IMR-90 (cell line): Measurements from ENCODE around the gene IGFBP6. TPM values are rescaled to one million over a fixed set of nuclear protein-coding genes. Genes with fewer than 3 reads are reported as not detected.

Experiments used
- ATAC-seq: fragments of 200-7000 bp; cut with Tn5 transposase; 2 replicates; pipeline ENCODE4 v1.9.1; 2020; ENCODE audit warnings: low read depth, mild to moderate bottlenecking, moderate library complexity
- BruUV-seq: library from RNA; stranded (reverse); fragments of 400-500 nt; replicated peaks from 2 replicates; lab custom pipeline; 2021; lab: Mats Ljungman, UMichigan
- CTCF ChIA-PET: fragments of 300-600 bp; formaldehyde crosslinking; extraction: SDS; loops from one replicate; lab custom pipeline; 2021; ENCODE audit warnings: antibody characterized with exemption; lab: Yijun Ruan, JAX
- POLR2A ChIA-PET: fragments of 300-600 bp; sonication (Branson Sonifier 250); formaldehyde crosslinking; loops from one replicate; lab custom pipeline; 2022; ENCODE audit warnings: antibody characterized with exemption; ENCODE audit not compliant: unreplicated experiment; lab: Charles Lee
- DNase-seq: peaks from one replicate; pipeline ENCODE4 v3.0.0; 2013
- H2AFZ ChIP-seq: replicated peaks from 2 replicates; pipeline ENCODE3; 2013; ENCODE audit warnings: low read length, mild to moderate bottlenecking; ENCODE audit not compliant: poor library complexity
- H2AK5ac ChIP-seq: 2 replicates; pipeline ENCODE4 v1.6.1; 2013; ENCODE audit warnings: low read depth, low read length, inconsistent platforms
- H2AK9ac ChIP-seq: replicated peaks from 2 replicates; pipeline ENCODE3; 2013; ENCODE audit warnings: mild to moderate bottlenecking, low read depth, low read length, moderate library complexity; ENCODE audit not compliant: poor library complexity
- H2BK120ac ChIP-seq: 2 replicates; pipeline ENCODE4 v1.6.1; 2013; ENCODE audit warnings: low read depth, low read length, inconsistent platforms
- H2BK15ac ChIP-seq: 3 replicates; pipeline ENCODE4 v1.6.1; 2013; ENCODE audit warnings: low read depth, low read length, inconsistent platforms
- H2BK20ac ChIP-seq: 2 replicates; pipeline ENCODE4 v1.6.1; 2013; ENCODE audit warnings: low read depth, mild to moderate bottlenecking, inconsistent platforms, low read length, moderate library complexity
- H2BK5ac ChIP-seq: 2 replicates; pipeline ENCODE4 v1.6.1; 2013; ENCODE audit warnings: mild to moderate bottlenecking, low read depth, low read length, inconsistent platforms; ENCODE audit not compliant: poor library complexity, severe bottlenecking
- H3K14ac ChIP-seq: replicated peaks from 2 replicates; pipeline ENCODE4 v1.6.1; 2013; ENCODE audit warnings: low read depth, low read length, inconsistent platforms
- H3K18ac ChIP-seq: 2 replicates; pipeline ENCODE4 v1.6.1; 2013; ENCODE audit warnings: low read depth, low read length, control low read depth
- H3K23ac ChIP-seq: 2 replicates; pipeline ENCODE4 v1.6.1; 2013; ENCODE audit warnings: low read depth, low read length, inconsistent platforms
- H3K27ac ChIP-seq: 2 replicates; pipeline ENCODE4 v1.5.1; 2013; ENCODE audit warnings: mild to moderate bottlenecking, control low read depth, low read length; ENCODE audit not compliant: insufficient read depth
- H3K27me3 ChIP-seq: 2 replicates; pipeline ENCODE4 v1.6.1; 2013; ENCODE audit warnings: low read length; ENCODE audit not compliant: control insufficient read depth, insufficient read depth
- H3K36me3 ChIP-seq: 2 replicates; pipeline ENCODE4 v1.6.1; 2013; ENCODE audit warnings: low read length, mixed read lengths; ENCODE audit not compliant: control insufficient read depth, insufficient read depth
- H3K4ac ChIP-seq: 2 replicates; pipeline ENCODE4 v1.6.1; 2013; ENCODE audit warnings: low read depth, low read length, inconsistent platforms
- H3K4me1 ChIP-seq: 2 replicates; pipeline ENCODE4 v1.6.1; 2013; ENCODE audit warnings: low read length, mixed read lengths; ENCODE audit not compliant: control insufficient read depth, insufficient read depth
- H3K4me2 ChIP-seq: 2 replicates; pipeline ENCODE4 v1.6.1; 2013; ENCODE audit warnings: low read depth, mild to moderate bottlenecking, control low read depth, low read length, moderate library complexity
- H3K4me3 ChIP-seq: 2 replicates; pipeline ENCODE4 v1.5.1; 2013; ENCODE audit warnings: low read depth, mild to moderate bottlenecking, control low read depth, low read length, moderate library complexity; ENCODE audit not compliant: insufficient read depth
- H3K56ac ChIP-seq: 2 replicates; pipeline ENCODE4 v1.6.1; 2013; ENCODE audit warnings: low read length, inconsistent platforms; ENCODE audit not compliant: insufficient read depth; ENCODE audit errors: extremely low read depth
- H3K79me1 ChIP-seq, 2 experiments: 2 replicates each; pipeline ENCODE4 v1.6.1; 2013; ENCODE audit warnings: low read length in 2 of 2, inconsistent platforms in 1 of 2, low read depth in 1 of 2
- H3K9ac ChIP-seq: 2 replicates; pipeline ENCODE4 v1.6.1; 2013; ENCODE audit warnings: low read depth, low read length, control low read depth
- H3K9me1 ChIP-seq: 2 replicates; pipeline ENCODE4 v1.6.1; 2013; ENCODE audit warnings: low read length, inconsistent platforms; ENCODE audit not compliant: insufficient read depth
- H3K9me3 ChIP-seq: 2 replicates; pipeline ENCODE4 v1.6.1; 2013; ENCODE audit warnings: low read length; ENCODE audit not compliant: control insufficient read depth, insufficient read depth
- H4K20me1 ChIP-seq: 2 replicates; pipeline ENCODE4 v1.6.1; 2013; ENCODE audit warnings: low read length, inconsistent platforms; ENCODE audit not compliant: insufficient read depth
- H4K5ac ChIP-seq: 2 replicates; pipeline ENCODE4 v1.6.1; 2013; ENCODE audit warnings: mild to moderate bottlenecking, low read depth, low read length, control low read depth
- H4K8ac ChIP-seq, 2 experiments: 2 replicates each; pipeline ENCODE4 v1.6.1; 2013; ENCODE audit warnings: low read depth in 2 of 2, low read length in 2 of 2, control low read depth in 1 of 2, inconsistent platforms in 1 of 2
- H4K91ac ChIP-seq: 2 replicates; pipeline ENCODE4 v1.6.1; 2013; ENCODE audit warnings: low read depth, low read length, inconsistent platforms; ENCODE audit not compliant: insufficient read depth
- BHLHE40 ChIP-seq: fragments of 150-350 bp; IDR thresholded peaks from 2 replicates; pipeline ENCODE4 v1.6.1; 2016; ENCODE audit warnings: mild to moderate bottlenecking, low read depth, low read length
- CEBPB ChIP-seq: IDR thresholded peaks from 2 replicates; pipeline ENCODE4 v1.6.1; 2012; ENCODE audit warnings: low read depth, low read length, improper control_type of control experiment
- CHD1 ChIP-seq: IDR thresholded peaks from 2 replicates; pipeline ENCODE4 v1.6.1; 2012; ENCODE audit warnings: low read depth, low read length, improper control_type of control experiment
- ELK1 ChIP-seq: fragments of 150-350 bp; IDR thresholded peaks from 2 replicates; pipeline ENCODE4 v1.6.1; 2016; ENCODE audit warnings: low read depth, mild to moderate bottlenecking, low read length, moderate library complexity, borderline replicate concordance
- FOS ChIP-seq: fragments of 150-350 bp; IDR thresholded peaks from 2 replicates; pipeline ENCODE4 v1.6.1; 2016; ENCODE audit warnings: low read depth, low read length
- MAFK ChIP-seq: IDR thresholded peaks from 2 replicates; pipeline ENCODE4 v1.6.1; 2012; ENCODE audit warnings: low read depth, low read length, improper control_type of control experiment
- MAZ ChIP-seq: IDR thresholded peaks from 2 replicates; pipeline ENCODE4 v1.6.1; 2012; ENCODE audit warnings: low read depth, mild to moderate bottlenecking, low read length, improper control_type of control experiment, moderate library complexity, borderline replicate concordance
- MXI1 ChIP-seq: IDR thresholded peaks from 2 replicates; pipeline ENCODE4 v1.6.1; 2012; ENCODE audit warnings: low read depth, mild to moderate bottlenecking, low read length, moderate library complexity, borderline replicate concordance
- POLR2A ChIP-seq: IDR thresholded peaks from 2 replicates; pipeline ENCODE4 v1.6.1; 2012; ENCODE audit warnings: mild to moderate bottlenecking, low read depth, low read length
- RAD21 ChIP-seq: IDR thresholded peaks from 2 replicates; pipeline ENCODE4 v1.6.1; 2012; ENCODE audit warnings: low read length, improper control_type of control experiment
- RCOR1 ChIP-seq: IDR thresholded peaks from 2 replicates; pipeline ENCODE4 v1.6.1; 2012; ENCODE audit warnings: mild to moderate bottlenecking, low read length, improper control_type of control experiment; ENCODE audit not compliant: insufficient replicate concordance
- RFX5 ChIP-seq: IDR thresholded peaks from 2 replicates; pipeline ENCODE4 v1.8.0; 2012; ENCODE audit warnings: low read depth, mild to moderate bottlenecking, low read length, moderate library complexity
- SMC3 ChIP-seq: fragments of 150-350 bp; IDR thresholded peaks from 2 replicates; pipeline ENCODE4 v1.6.1; 2016; ENCODE audit warnings: low read depth, mild to moderate bottlenecking, antibody characterized with exemption, low read length, moderate library complexity
- WGBS, 2 experiments: methylation state at CpG; one replicate each; pipeline versions ENCODE4 v1.1.5 to v1.1.7; 2013; ENCODE audit warnings: missing lambda C conversion rate in 2 of 2; ENCODE audit not compliant: insufficient read length in 1 of 2; ENCODE audit errors: extremely low coverage in 2 of 2; 5-methylcytosine and 5-hydroxymethylcytosine counted together
- dilution Hi-C: fragments of 300-500 bp; cut with HindIII; formaldehyde crosslinking; loops from one replicate; pipeline ENCODE4 v1.14.3; 2018; ENCODE audit warnings: low sequenced_read_pairs; ENCODE audit not compliant: unreplicated experiment
- in situ Hi-C: fragments of 300-500 bp; cut with MboI; formaldehyde crosslinking; loops from 3 replicates; pipeline ENCODE4 v1.14.3; 2019; ENCODE audit warnings: low sequenced_read_pairs, inconsistent platforms, mixed read lengths
- intact Hi-C: fragments of 100-400 bp; cut with micrococcal nuclease; formaldehyde crosslinking; loops from 2 replicates; pipeline ENCODE4 v1.10.0; 2022
- polyA plus RNA-seq, 3 experiments: library from polyadenylated mRNA; depleted of rRNA; stranded (reverse); fragments of >200 nt; gene quantifications; 2 replicates each; pipeline ENCODE4 v1.2.3, GENCODE V29; 2012; ENCODE audit warnings: low replicate concordance in 1 of 3
- total RNA-seq: library from RNA; depleted of rRNA; stranded (reverse); fragments of >200 nt; gene quantifications from 2 replicates; pipeline ENCODE4 v1.2.3, GENCODE V29; 2012
- TF ChIP-seq, protein P1 (sequence below): conservative IDR thresholded peaks from 2 replicates; pipeline ENCODE4 v1.5.1; 2012; ENCODE audit warnings: mild to moderate bottlenecking, low read depth, low read length, improper control_type of control experiment
- TF ChIP-seq, protein P2 (sequence below): fragments of 150-350 bp; IDR thresholded peaks from 2 replicates; pipeline ENCODE4 v1.6.1; 2017; ENCODE audit warnings: mild to moderate bottlenecking, antibody characterized with exemption, low read length, low read depth

The IGFBP6 gene
- total and polyA plus RNA-seq, 2 of the 4 experiments (the other 2 are of a cell fraction) = 124 to 337 TPM

DNA sequence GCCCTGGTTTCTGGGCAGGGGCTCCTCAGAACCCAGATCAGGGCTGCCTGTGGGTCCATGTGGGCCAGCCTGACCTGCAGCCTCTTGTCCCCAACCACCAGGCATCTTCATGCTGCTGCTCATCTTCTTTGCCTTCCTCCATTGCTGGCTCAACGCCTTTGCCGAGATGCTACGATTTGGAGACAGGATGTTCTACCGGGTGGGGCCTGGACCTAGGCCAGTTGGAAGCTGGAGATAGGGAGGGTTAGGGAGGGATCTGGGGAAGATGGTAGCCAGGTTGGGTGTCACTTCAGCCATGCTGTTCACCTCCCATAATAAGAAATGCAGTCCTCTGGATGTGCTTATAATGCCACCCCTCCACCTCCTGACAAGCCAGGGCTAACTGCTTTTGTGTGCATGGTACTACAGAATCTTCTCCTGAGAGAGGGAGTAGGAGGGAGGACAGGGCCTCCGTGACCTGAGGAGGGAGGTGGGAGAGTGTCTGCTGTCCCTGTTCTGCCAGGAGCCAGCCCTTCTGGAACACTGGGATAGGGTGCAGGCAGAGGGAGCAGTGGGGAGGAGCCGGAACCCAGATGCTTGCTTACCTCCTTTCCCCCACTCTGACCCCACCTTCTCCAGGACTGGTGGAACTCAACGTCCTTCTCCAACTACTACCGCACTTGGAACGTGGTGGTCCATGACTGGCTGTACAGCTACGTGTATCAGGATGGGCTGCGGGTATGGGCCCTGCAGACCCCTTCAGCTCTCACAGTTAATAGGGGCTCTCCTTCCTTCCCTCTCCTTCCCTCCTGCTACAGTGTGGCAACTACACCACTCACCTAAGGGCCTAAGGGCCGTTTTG, 23.4 kb downstream of the IGFBP6 start:
- in situ Hi-C loops = no loop called here
- Histone ChIP-seq H3K36me3 (no peaks in the 10 kb centered on the region), H4K20me1 (no peaks in the 10 kb centered on the region), H2AFZ (peak overlapping the region; percentile 61), H2BK15ac (no peak overlapping the region), H3K4ac (no peak overlapping the region), H3K27ac (no peak overlapping the region), H2AK5ac (no peak overlapping the region; the same call in 1 of the 2 replicates), H2BK5ac (no peak overlapping the region), H3K14ac (no peak overlapping the region), H2BK120ac (no peak overlapping the region), H4K5ac (no peak overlapping the region), H4K8ac (no peak overlapping the region), H3K4me2 (no peak overlapping the region), H3K4me1 (peaks cover 3% of the 10 kb centered on the region; the same call in 1 of the 2 replicates), H3K9me3 (no peaks in the 10 kb centered on the region), H3K27me3 (peaks cover 2% of the 10 kb centered on the region; the same call in 1 of the 2 replicates), H3K79me1 (no peaks in the 10 kb centered on the region), H3K9me1 (peaks cover 10% of the 10 kb centered on the region), H2AK9ac (no peak overlapping the region), H3K56ac (no peak overlapping the region), H3K18ac (no peak overlapping the region), H2BK20ac (no peak overlapping the region), H3K9ac (no peak overlapping the region), H3K23ac (no peak overlapping the region), H4K91ac (no peak overlapping the region), H3K4me3 (no peak overlapping the region)
- CTCF ChIA-PET = no interaction called here
- BruUV-seq = no TSS peak
- WGBS, 2 experiments = 84% methylated on average over 5 of the region's 12 CpGs; no CpG with 5 or more reads in 1 of the 2 experiments
- POLR2A ChIA-PET = no interaction called here
- intact Hi-C loops = no loop called here
- dilution Hi-C loops = no loop called here
- ATAC-seq (no peak), DNase-seq (no peak)
- TF ChIP-seq RFX5 (no peak), RAD21 (no peak), MAFK (no peak), CEBPB (no peak), FOS (no peak), BHLHE40 (no peak), SMC3 (no peak), RCOR1 (no peak), MAZ (no peak), MXI1 (no peak), ELK1 (no peak), CHD1 (no peak), POLR2A (no peak)
- TF ChIP-seq, protein P1, sequence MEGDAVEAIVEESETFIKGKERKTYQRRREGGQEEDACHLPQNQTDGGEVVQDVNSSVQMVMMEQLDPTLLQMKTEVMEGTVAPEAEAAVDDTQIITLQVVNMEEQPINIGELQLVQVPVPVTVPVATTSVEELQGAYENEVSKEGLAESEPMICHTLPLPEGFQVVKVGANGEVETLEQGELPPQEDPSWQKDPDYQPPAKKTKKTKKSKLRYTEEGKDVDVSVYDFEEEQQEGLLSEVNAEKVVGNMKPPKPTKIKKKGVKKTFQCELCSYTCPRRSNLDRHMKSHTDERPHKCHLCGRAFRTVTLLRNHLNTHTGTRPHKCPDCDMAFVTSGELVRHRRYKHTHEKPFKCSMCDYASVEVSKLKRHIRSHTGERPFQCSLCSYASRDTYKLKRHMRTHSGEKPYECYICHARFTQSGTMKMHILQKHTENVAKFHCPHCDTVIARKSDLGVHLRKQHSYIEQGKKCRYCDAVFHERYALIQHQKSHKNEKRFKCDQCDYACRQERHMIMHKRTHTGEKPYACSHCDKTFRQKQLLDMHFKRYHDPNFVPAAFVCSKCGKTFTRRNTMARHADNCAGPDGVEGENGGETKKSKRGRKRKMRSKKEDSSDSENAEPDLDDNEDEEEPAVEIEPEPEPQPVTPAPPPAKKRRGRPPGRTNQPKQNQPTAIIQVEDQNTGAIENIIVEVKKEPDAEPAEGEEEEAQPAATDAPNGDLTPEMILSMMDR = no peak
- TF ChIP-seq, protein P2, sequence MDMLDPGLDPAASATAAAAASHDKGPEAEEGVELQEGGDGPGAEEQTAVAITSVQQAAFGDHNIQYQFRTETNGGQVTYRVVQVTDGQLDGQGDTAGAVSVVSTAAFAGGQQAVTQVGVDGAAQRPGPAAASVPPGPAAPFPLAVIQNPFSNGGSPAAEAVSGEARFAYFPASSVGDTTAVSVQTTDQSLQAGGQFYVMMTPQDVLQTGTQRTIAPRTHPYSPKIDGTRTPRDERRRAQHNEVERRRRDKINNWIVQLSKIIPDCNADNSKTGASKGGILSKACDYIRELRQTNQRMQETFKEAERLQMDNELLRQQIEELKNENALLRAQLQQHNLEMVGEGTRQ = no peak
